Non-pigmented ciliary epithelial cell (primary cell): ENCODE results near the gene LZTS2.

Experiments used
- DNase-seq: peaks from one replicate; pipeline ENCODE4 v3.0.0-alpha.2; 2010; ENCODE audit warnings: low read depth

The LZTS2 gene

GRCh38 chr10:101054876-101055275, 55.3 kb downstream of the LZTS2 start:
- DNase-seq, result no peak

DNA sequence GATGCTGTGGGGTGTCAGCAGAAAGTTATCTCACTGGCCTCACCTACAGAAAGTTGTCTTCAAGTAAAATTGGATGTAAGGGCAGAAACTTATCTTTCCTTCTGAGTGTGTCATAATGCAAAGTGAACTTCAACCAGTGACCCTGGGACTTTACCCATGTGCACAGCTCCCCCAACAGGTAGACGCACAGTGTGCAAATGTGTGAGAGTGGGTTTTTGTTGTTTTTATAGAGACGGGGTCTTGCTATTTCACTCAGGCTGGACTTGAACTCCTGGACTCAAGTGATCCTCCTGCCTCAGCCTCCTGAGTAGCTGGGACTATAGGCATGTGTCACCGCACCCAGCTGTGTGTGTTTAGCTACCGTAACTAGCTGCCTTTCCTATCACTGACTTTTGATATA, 55.8 kb downstream of the LZTS2 start:
- no peak for DNase-seq

DNA sequence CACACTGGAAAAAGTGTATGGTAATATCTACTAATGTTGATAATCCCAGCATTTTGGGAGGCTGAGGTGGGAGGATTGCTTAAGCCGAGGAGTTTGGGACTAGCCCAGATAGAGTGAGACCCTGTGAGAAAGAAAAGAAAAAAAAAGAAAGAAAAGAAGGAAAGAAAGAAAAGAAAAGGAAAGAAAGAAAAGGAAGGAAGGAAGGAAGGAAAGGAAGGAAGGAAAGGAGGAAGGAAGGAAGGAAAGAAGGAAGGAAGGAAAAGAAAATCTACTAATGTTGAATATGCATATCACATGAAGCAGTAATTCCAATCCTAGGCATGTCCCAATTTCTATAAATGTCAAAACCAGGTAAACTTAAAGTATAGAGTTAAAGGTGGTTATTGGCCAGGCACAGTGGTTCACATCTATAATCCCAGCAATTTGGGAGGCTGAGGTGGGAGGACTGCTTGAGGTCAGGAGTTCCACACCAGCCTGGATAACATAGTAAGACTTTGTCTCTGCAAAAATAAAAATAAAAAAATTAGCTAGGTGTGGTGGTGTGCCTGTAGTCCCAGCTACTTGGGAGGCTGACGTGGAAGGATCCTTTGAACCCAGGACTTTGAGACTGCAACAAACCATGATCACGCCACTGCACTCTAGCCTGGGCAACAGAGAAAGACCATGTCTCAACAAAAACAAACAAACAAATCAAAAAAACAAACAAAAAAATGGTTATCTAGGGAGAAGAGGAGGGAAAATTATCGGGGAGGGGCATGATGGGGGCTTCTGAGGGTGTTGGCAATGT, 57.0 kb downstream of the LZTS2 start:
- DNase-seq, result no peak
